Activated naive CD8-positive, alpha-beta T cell treated with anti-CD3 and anti-CD28 coated beads for 36 hours (primary cell): ENCODE measurements around the gene TMEM91. TPM values are rescaled to one million over a fixed set of nuclear protein-coding genes. Genes with fewer than 3 reads are reported as not detected.
"Not testable (repeated sequence)": the region's sequence is repeated elsewhere in the genome, so short reads cannot be mapped to it uniquely, and the experiment has no call there.

ENCODE experiments used
- DNase-seq: peaks from one replicate; pipeline ENCODE4 v3.0.0; 2021
- H3K27ac Mint-ChIP-seq: one replicate; pipeline ENCODE4 v1.8.0; 2022; ENCODE audit warnings: mild to moderate bottlenecking, moderate library complexity, mixed read lengths
- H3K27me3 Mint-ChIP-seq: one replicate; pipeline ENCODE4 v1.8.0; 2022; ENCODE audit warnings: mild to moderate bottlenecking, mixed read lengths
- H3K36me3 Mint-ChIP-seq: one replicate; pipeline ENCODE4 v1.8.0; 2021; ENCODE audit warnings: mild to moderate bottlenecking, mixed read lengths
- H3K4me1 Mint-ChIP-seq: one replicate; pipeline ENCODE4 v1.8.0; 2021; ENCODE audit warnings: mixed read lengths
- H3K4me3 Mint-ChIP-seq: one replicate; pipeline ENCODE4 v1.8.0; 2022; ENCODE audit warnings: mild to moderate bottlenecking, moderate library complexity, mixed read lengths
- H3K9me3 Mint-ChIP-seq: one replicate; pipeline ENCODE4 v1.8.0; 2022; ENCODE audit warnings: mixed read lengths
- total RNA-seq, 2 experiments: library from RNA; stranded (reverse); gene quantifications; one replicate each; pipeline ENCODE4 v1.2.3, GENCODE V29; 2021

TMEM91 gene
- total RNA-seq, 2 experiments from 2014 or later = 4.0 to 4.5 TPM

GRCh38 chr19:41391618-41392017, 15.3 kb downstream of the TMEM91 start:
- no peak overlapping the region for H3K27ac Mint-ChIP-seq
- no peaks in the 10 kb centered on the region for H3K9me3 Mint-ChIP-seq
- peaks cover 12% of the 10 kb centered on the region for H3K36me3 Mint-ChIP-seq
- peaks cover 15% of the 10 kb centered on the region for H3K4me1 Mint-ChIP-seq
- no peak overlapping the region for H3K4me3 Mint-ChIP-seq
- no peak for DNase-seq
- H3K27me3 Mint-ChIP-seq = no peaks in the 10 kb centered on the region

GRCh38 chr19:41392775-41393174, 16.4 kb downstream of the TMEM91 start:
- Mint-ChIP-seq H3K36me3 (peaks cover 12% of the 10 kb centered on the region), H3K9me3 (no peaks in the 10 kb centered on the region), H3K27ac (no peak overlapping the region), H3K4me3 (no peak overlapping the region), H3K27me3 (no peaks in the 10 kb centered on the region), H3K4me1 (peaks cover 17% of the 10 kb centered on the region)
- no peak for DNase-seq

GRCh38 chr19:41395355-41395754, 19.0 kb downstream of the TMEM91 start:
- Mint-ChIP-seq H3K27ac (peak overlapping the region; percentile 26), H3K4me1 (peaks cover 33% of the 10 kb centered on the region)

GRCh38 chr19:41397086-41398049, 21.0 kb downstream of the TMEM91 start, which contains the start of the genes BCKDHA and EXOSC5:
TSS of gene BCKDHA (plus strand) at chr19:41397818. CDS start at chr19:41397828, 10 bp downstream.
TSS of gene EXOSC5 (minus strand) at chr19:41397359. CDS start at chr19:41397328, 31 bp downstream.
- Mint-ChIP-seq H3K27ac (peak within 1 kb of the TSS; percentile 99), H3K27me3 (no peaks in the 10 kb centered on the region), H3K9me3 (no peaks in the 10 kb centered on the region), H3K36me3 (peaks cover 14% of the 10 kb centered on the region), H3K4me3 (peak within 1 kb of the TSS; percentile 98), H3K4me1 (peaks cover 40% of the 10 kb centered on the region)
- peak; percentile 99 for DNase-seq

More at GRCh38 chr19:41395355-41395754, 19.0 kb downstream of the TMEM91 start:
- Mint-ChIP-seq H3K9me3 (no peaks in the 10 kb centered on the region), H3K27me3 (no peaks in the 10 kb centered on the region), H3K4me3 (peak overlapping the region; percentile 98), H3K36me3 (peaks cover 9% of the 10 kb centered on the region)
- no peak for DNase-seq

GRCh38 chr19:41398050-41398418, 21.7 kb downstream of the TMEM91 start:
- Mint-ChIP-seq H3K36me3 (peaks cover 15% of the 10 kb centered on the region), H3K4me3 (peak overlapping the region; percentile 98), H3K4me1 (peaks cover 42% of the 10 kb centered on the region), H3K9me3 (no peaks in the 10 kb centered on the region), H3K27ac (peak overlapping the region; percentile 99), H3K27me3 (no peaks in the 10 kb centered on the region)
- no peak for DNase-seq

GRCh38 chr19:41398598-41398997, 22.3 kb downstream of the TMEM91 start:
- Mint-ChIP-seq H3K9me3 (no peaks in the 10 kb centered on the region), H3K36me3 (peaks cover 17% of the 10 kb centered on the region), H3K27ac (peak overlapping the region; percentile 99), H3K4me3 (peak overlapping the region; percentile 98), H3K27me3 (no peaks in the 10 kb centered on the region), H3K4me1 (peaks cover 43% of the 10 kb centered on the region)
- DNase-seq = no peak

GRCh38 chr19:41399091-41399490, 22.8 kb downstream of the TMEM91 start:
- Mint-ChIP-seq H3K27me3 (no peaks in the 10 kb centered on the region), H3K4me1 (peaks cover 43% of the 10 kb centered on the region), H3K27ac (no peak overlapping the region), H3K9me3 (no peaks in the 10 kb centered on the region), H3K36me3 (peaks cover 17% of the 10 kb centered on the region), H3K4me3 (peak overlapping the region; percentile 98)
- DNase-seq = no peak

GRCh38 chr19:41399525-41399924, 23.2 kb downstream of the TMEM91 start:
- H3K36me3 Mint-ChIP-seq = peaks cover 17% of the 10 kb centered on the region
- H3K27me3 Mint-ChIP-seq = no peaks in the 10 kb centered on the region
- no peak for DNase-seq
- peaks cover 43% of the 10 kb centered on the region for H3K4me1 Mint-ChIP-seq
- H3K27ac Mint-ChIP-seq = no peak overlapping the region
- H3K4me3 Mint-ChIP-seq = peak overlapping the region; percentile 39
- no peaks in the 10 kb centered on the region for H3K9me3 Mint-ChIP-seq

GRCh38 chr19:41401483-41401882, 25.1 kb downstream of the TMEM91 start:
- peaks cover 29% of the 10 kb centered on the region for H3K4me1 Mint-ChIP-seq
- no peak overlapping the region for H3K27ac Mint-ChIP-seq
- no peak overlapping the region for H3K4me3 Mint-ChIP-seq
- H3K27me3 Mint-ChIP-seq = no peaks in the 10 kb centered on the region
- no peaks in the 10 kb centered on the region for H3K9me3 Mint-ChIP-seq
- DNase-seq = no peak
- peaks cover 10% of the 10 kb centered on the region for H3K36me3 Mint-ChIP-seq

- Mint-ChIP-seq H3K9me3 (no peaks in the 10 kb centered on the region), H3K4me3 (no peak overlapping the region), H3K36me3 (peaks cover 10% of the 10 kb centered on the region), H3K27ac (no peak overlapping the region), H3K27me3 (no peaks in the 10 kb centered on the region), H3K4me1 (peaks cover 28% of the 10 kb centered on the region)
- DNase-seq = no peak
Observed at GRCh38 chr19:41402010-41402409, 25.7 kb downstream of the TMEM91 start.

- Mint-ChIP-seq H3K4me1 (peaks cover 22% of the 10 kb centered on the region), H3K9me3 (no peaks in the 10 kb centered on the region), H3K27ac (no peak overlapping the region), H3K27me3 (no peaks in the 10 kb centered on the region), H3K36me3 (peaks cover 10% of the 10 kb centered on the region), H3K4me3 (no peak overlapping the region)
- no peak for DNase-seq
Observed at GRCh38 chr19:41403181-41403970, 27.0 kb downstream of the TMEM91 start.

- no peak for DNase-seq
- Mint-ChIP-seq H3K4me1 (peaks cover 18% of the 10 kb centered on the region), H3K27me3 (no peaks in the 10 kb centered on the region), H3K4me3 (no peak overlapping the region), H3K9me3 (no peaks in the 10 kb centered on the region), H3K36me3 (peaks cover 10% of the 10 kb centered on the region), H3K27ac (no peak overlapping the region)
Observed at GRCh38 chr19:41405776-41406175, 29.4 kb downstream of the TMEM91 start.

GRCh38 chr19:41407271-41407670, 30.9 kb downstream of the TMEM91 start:
- no peaks in the 10 kb centered on the region for H3K27me3 Mint-ChIP-seq
- DNase-seq = no peak
- H3K4me1 Mint-ChIP-seq = peaks cover 12% of the 10 kb centered on the region
- H3K4me3 Mint-ChIP-seq = no peak overlapping the region
- H3K36me3 Mint-ChIP-seq = peaks cover 7% of the 10 kb centered on the region
- no peak overlapping the region for H3K27ac Mint-ChIP-seq
- no peaks in the 10 kb centered on the region for H3K9me3 Mint-ChIP-seq

GRCh38 chr19:41408256-41408655, 31.9 kb downstream of the TMEM91 start:
- H3K4me3 Mint-ChIP-seq = no peak overlapping the region
- no peaks in the 10 kb centered on the region for H3K27me3 Mint-ChIP-seq
- H3K27ac Mint-ChIP-seq = no peak overlapping the region
- DNase-seq = no peak
- H3K4me1 Mint-ChIP-seq = peaks cover 9% of the 10 kb centered on the region
- peaks cover 5% of the 10 kb centered on the region for H3K36me3 Mint-ChIP-seq
- H3K9me3 Mint-ChIP-seq = no peaks in the 10 kb centered on the region

GRCh38 chr19:41408846-41409245, 32.5 kb downstream of the TMEM91 start:
- H3K9me3 Mint-ChIP-seq, H3K4me3 Mint-ChIP-seq, DNase-seq, H3K27me3 Mint-ChIP-seq, H3K27ac Mint-ChIP-seq, H3K36me3 Mint-ChIP-seq, H3K4me1 Mint-ChIP-seq: not testable (repeated sequence)
